CD14-positive monocyte (primary cell): ENCODE data around the gene ILDR1. TPM values are rescaled to one million over a fixed set of nuclear protein-coding genes. Genes with fewer than 3 reads are reported as not detected.

Experiments
- DNase-seq, 3 donors: peaks; one replicate each; pipeline ENCODE4 v3.0.0-alpha.2; 2011 to 2022
- H2AFZ ChIP-seq: 2 replicates; pipeline ENCODE4 v1.6.0; 2012; ENCODE audit warnings: mild to moderate bottlenecking, low read depth, low read length, inconsistent platforms; ENCODE audit not compliant: insufficient read depth, poor library complexity, severe bottlenecking
- H3K27ac ChIP-seq, 2 donors: 1 replicate in 1 of 2; 2 replicates in 1 of 2; pipeline ENCODE4 v1.5.1; 2012 to 2013; ENCODE audit warnings: low read length in 2 of 2, control low read depth in 1 of 2, inconsistent platforms in 1 of 2, low read depth in 1 of 2, mild to moderate bottlenecking in 1 of 2
- H3K27me3 ChIP-seq, 2 donors: one replicate each; pipeline versions ENCODE4 v1.6.0 to v1.6.1; 2011 to 2013; ENCODE audit warnings: low read length in 2 of 2; ENCODE audit not compliant: control insufficient read depth in 2 of 2, insufficient read depth in 2 of 2
- H3K36me3 ChIP-seq, 2 donors: replicated peaks in 1 of 2; 1 replicate in 1 of 2; 2 replicates in 1 of 2; pipeline versions ENCODE4 v1.5.1 to v1.6.1; 2012 to 2013; ENCODE audit warnings: low read length in 2 of 2, control low read depth in 1 of 2, inconsistent platforms in 1 of 2, mild to moderate bottlenecking in 1 of 2; ENCODE audit not compliant: insufficient read depth in 2 of 2, control insufficient read depth in 1 of 2
- H3K4me1 ChIP-seq, 2 donors: 1 replicate in 1 of 2; 2 replicates in 1 of 2; pipeline versions ENCODE4 v1.5.1 to v1.6.1; 2012 to 2013; ENCODE audit warnings: low read length in 2 of 2, control low read depth in 1 of 2, inconsistent platforms in 1 of 2, mild to moderate bottlenecking in 1 of 2, moderate library complexity in 1 of 2; ENCODE audit not compliant: insufficient read depth in 2 of 2, control insufficient read depth in 1 of 2
- H3K4me2 ChIP-seq: replicated peaks from 2 replicates; pipeline ENCODE3; 2012; ENCODE audit warnings: low read length, moderate library complexity, mild to moderate bottlenecking; ENCODE audit not compliant: poor library complexity, severe bottlenecking; ENCODE audit errors: extremely low read depth
- H3K4me3 ChIP-seq, 3 experiments: fragments of 200-600 bp in 1 of 3; sonication (generic) in 1 of 3; replicated peaks in 1 of 3; 1 replicate in 2 of 3; 2 replicates in 1 of 3; pipeline ENCODE4 v1.5.1; 2011 to 2013; ENCODE audit warnings: low read length in 3 of 3, mild to moderate bottlenecking in 3 of 3, control low read depth in 2 of 3, low read depth in 2 of 3, inconsistent platforms in 1 of 3, moderate library complexity in 1 of 3
- H3K79me2 ChIP-seq: 2 replicates; pipeline ENCODE4 v1.6.0; 2012; ENCODE audit warnings: mild to moderate bottlenecking, control low read depth, inconsistent platforms, low read length, moderate library complexity; ENCODE audit not compliant: insufficient read depth
- H3K9ac ChIP-seq: 2 replicates; pipeline ENCODE4 v1.6.0; 2017; ENCODE audit warnings: low read length, mild to moderate bottlenecking; ENCODE audit not compliant: insufficient read depth, poor library complexity, severe bottlenecking
- H3K9me3 ChIP-seq, 2 donors: replicated peaks in 1 of 2; 1 replicate in 1 of 2; 2 replicates in 1 of 2; pipeline versions ENCODE4 v1.5.1 to v1.6.1; 2012 to 2013; ENCODE audit warnings: low read length in 2 of 2, control low read depth in 1 of 2; ENCODE audit not compliant: control insufficient read depth in 1 of 2, insufficient read depth in 1 of 2
- H4K20me1 ChIP-seq: 2 replicates; pipeline ENCODE4 v1.6.0; 2012; ENCODE audit warnings: mild to moderate bottlenecking, low read length, control low read depth, moderate library complexity; ENCODE audit not compliant: insufficient read depth
- H3K27ac Mint-ChIP-seq, 7 donors: one replicate each; pipeline ENCODE4 v1.8.0; 2020; ENCODE audit warnings: mild to moderate bottlenecking in 7 of 7, mixed read lengths in 7 of 7, moderate library complexity in 6 of 7, inconsistent platforms in 2 of 7
- H3K27me3 Mint-ChIP-seq, 3 donors: one replicate each; pipeline ENCODE4 v1.8.0; 2021 to 2022; ENCODE audit warnings: low read depth in 3 of 3, mild to moderate bottlenecking in 3 of 3, mixed read lengths in 3 of 3, moderate library complexity in 3 of 3, inconsistent platforms in 1 of 3
- H3K36me3 Mint-ChIP-seq, 2 donors: one replicate each; pipeline ENCODE4 v1.8.0; 2020; ENCODE audit warnings: mixed read lengths in 2 of 2, inconsistent platforms in 1 of 2, mild to moderate bottlenecking in 1 of 2
- H3K4me1 Mint-ChIP-seq: one replicate; pipeline ENCODE4 v1.8.0; 2020; ENCODE audit warnings: mild to moderate bottlenecking, mixed read lengths
- H3K4me3 Mint-ChIP-seq, 2 donors: one replicate each; pipeline ENCODE4 v1.8.0; 2020; ENCODE audit warnings: mild to moderate bottlenecking in 2 of 2, mixed read lengths in 2 of 2, moderate library complexity in 1 of 2
- H3K9me3 Mint-ChIP-seq, 7 donors: one replicate each; pipeline ENCODE4 v1.8.0; 2020 to 2022; ENCODE audit warnings: mixed read lengths in 7 of 7, mild to moderate bottlenecking in 6 of 7, moderate library complexity in 6 of 7, inconsistent platforms in 2 of 7
- WGBS: methylation state at CpG from one replicate; pipeline ENCODE4 v1.1.5; 2013; ENCODE audit warnings: missing lambda C conversion rate; ENCODE audit not compliant: insufficient coverage; 5-methylcytosine and 5-hydroxymethylcytosine counted together
- intact Hi-C, 2 donors: fragments of 100-400 bp; cut with micrococcal nuclease; formaldehyde crosslinking; loops; one replicate each; pipeline versions ENCODE4 v1.15.0 to v1.15.1; 2023
- polyA plus RNA-seq, 3 donors: library from polyadenylated mRNA; depleted of rRNA in 1 of 3; unstranded in 2 of 3; stranded (reverse) in 1 of 3; fragments of 300-500 nt in 2 of 3; fragments of >200 nt in 1 of 3; fragmentation: Illumina TruSeq in 2 of 3; gene quantifications; 1 replicate in 2 of 3; 2 replicates in 1 of 3; pipeline ENCODE4 v1.2.3, GENCODE V29; 2012 to 2021
- TF ChIP-seq, protein P1 (sequence below): fragments of 200-600 bp; IDR thresholded peaks from one replicate; pipeline ENCODE4 v1.8.0; 2022; ENCODE audit warnings: antibody characterized with exemption, mild to moderate bottlenecking

Gene ILDR1
- polyA plus RNA-seq, 3 donors = 0.12 to 0.28 (median 0.20) TPM

GRCh38 chr3:122031123-122031468 lies 9.0 kb upstream of the ILDR1 start:
- peaks cover 0 to 3% of the 10 kb centered on the region in 2 donors for H3K36me3 Mint-ChIP-seq
- intact Hi-C loops = no loop called here
- H3K4me2 ChIP-seq = no peak overlapping the region

GRCh38 chr3:122030381-122031122 lies 8.5 kb upstream of the ILDR1 start:
- intact Hi-C loops = no loop called here
- peak overlapping the region in 4 of 7 donors; percentile 36 to 76 (median 58) for H3K27ac Mint-ChIP-seq
- Histone ChIP-seq H3K79me2 (no peaks in the 10 kb centered on the region), H3K27me3 (no peaks in the 10 kb centered on the region), H3K4me2 (no peak overlapping the region), H3K36me3 (no peaks in the 10 kb centered on the region), H3K27ac (peak overlapping the region in 1 of 2 donors; percentile 33), H3K9me3 (peaks cover 5 to 9% of the 10 kb centered on the region in 2 donors), H2AFZ (peak overlapping the region; percentile 68), H3K4me1 (peaks cover 4 to 7% of the 10 kb centered on the region in 2 donors), H3K4me3 (no peak overlapping the region), H4K20me1 (no peaks in the 10 kb centered on the region), H3K9ac (no peak overlapping the region)
- peaks cover 9 to 21% (median 12%) of the 10 kb centered on the region in 7 donors for H3K9me3 Mint-ChIP-seq
- H3K36me3 Mint-ChIP-seq = peaks cover 0 to 2% of the 10 kb centered on the region in 2 donors
- H3K4me3 Mint-ChIP-seq = peak overlapping the region in 1 of 2 donors; percentile 8
- peak in 2 of 3 donors; percentile 11 to 20 for DNase-seq
- H3K4me1 Mint-ChIP-seq = peaks cover 11% of the 10 kb centered on the region
- TF ChIP-seq, protein P1, sequence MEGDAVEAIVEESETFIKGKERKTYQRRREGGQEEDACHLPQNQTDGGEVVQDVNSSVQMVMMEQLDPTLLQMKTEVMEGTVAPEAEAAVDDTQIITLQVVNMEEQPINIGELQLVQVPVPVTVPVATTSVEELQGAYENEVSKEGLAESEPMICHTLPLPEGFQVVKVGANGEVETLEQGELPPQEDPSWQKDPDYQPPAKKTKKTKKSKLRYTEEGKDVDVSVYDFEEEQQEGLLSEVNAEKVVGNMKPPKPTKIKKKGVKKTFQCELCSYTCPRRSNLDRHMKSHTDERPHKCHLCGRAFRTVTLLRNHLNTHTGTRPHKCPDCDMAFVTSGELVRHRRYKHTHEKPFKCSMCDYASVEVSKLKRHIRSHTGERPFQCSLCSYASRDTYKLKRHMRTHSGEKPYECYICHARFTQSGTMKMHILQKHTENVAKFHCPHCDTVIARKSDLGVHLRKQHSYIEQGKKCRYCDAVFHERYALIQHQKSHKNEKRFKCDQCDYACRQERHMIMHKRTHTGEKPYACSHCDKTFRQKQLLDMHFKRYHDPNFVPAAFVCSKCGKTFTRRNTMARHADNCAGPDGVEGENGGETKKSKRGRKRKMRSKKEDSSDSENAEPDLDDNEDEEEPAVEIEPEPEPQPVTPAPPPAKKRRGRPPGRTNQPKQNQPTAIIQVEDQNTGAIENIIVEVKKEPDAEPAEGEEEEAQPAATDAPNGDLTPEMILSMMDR = no peak
- no peaks in the 10 kb centered on the region for H3K27me3 Mint-ChIP-seq
- WGBS = no CpG with 5 or more reads among the region's 3 CpGs

More at GRCh38 chr3:122031123-122031468, 9.0 kb upstream of the ILDR1 start:
- peak overlapping the region; percentile 68 for H2AFZ ChIP-seq
- no peak overlapping the region for H3K4me3 ChIP-seq
- H3K4me3 Mint-ChIP-seq = no peak overlapping the region
- TF ChIP-seq, protein P1 = no peak
- no peaks in the 10 kb centered on the region for H4K20me1 ChIP-seq
- no peaks in the 10 kb centered on the region for H3K79me2 ChIP-seq
- no peak for DNase-seq
- H3K27ac Mint-ChIP-seq = peak overlapping the region in 1 of 7 donors; percentile 76
- WGBS = no CpG with 5 or more reads among the region's 1 CpG
- no peaks in the 10 kb centered on the region for H3K36me3 ChIP-seq
- H3K27me3 Mint-ChIP-seq = no peaks in the 10 kb centered on the region
- peak overlapping the region in 1 of 2 donors; percentile 33 for H3K27ac ChIP-seq
- no peak overlapping the region for H3K9ac ChIP-seq
- H3K9me3 Mint-ChIP-seq = peaks cover 14 to 26% (median 17%) of the 10 kb centered on the region in 7 donors
- peaks cover 6 to 14% of the 10 kb centered on the region in 2 donors for H3K9me3 ChIP-seq
- H3K4me1 Mint-ChIP-seq = peaks cover 11% of the 10 kb centered on the region
- H3K27me3 ChIP-seq = no peaks in the 10 kb centered on the region
- peaks cover 4 to 7% of the 10 kb centered on the region in 2 donors for H3K4me1 ChIP-seq
